HepG2 (cell line): ENCODE measurements around the gene PPP1R13B. TPM values are rescaled to one million over a fixed set of nuclear protein-coding genes. Genes with fewer than 3 reads are reported as not detected.
"Not testable (repeated sequence)": the region's sequence is repeated elsewhere in the genome, so short reads cannot be mapped to it uniquely, and the experiment has no call there.

ENCODE experiments used
- ATAC-seq: fragments of 200-7000 bp; cut with Tn5 transposase; 3 replicates; pipeline ENCODE4 v1.9.1; 2020; ENCODE audit warnings: mild to moderate bottlenecking, moderate library complexity
- BruUV-seq: library from RNA; stranded (reverse); fragments of 400-500 nt; replicated peaks from 2 replicates; lab custom pipeline; 2021; lab: Mats Ljungman, UMichigan
- CTCF ChIA-PET: fragments of 300-600 bp; formaldehyde crosslinking; extraction: SDS; loops from one replicate; lab custom pipeline; 2021; ENCODE audit warnings: low total read pairs, inconsistent platforms, low intra/inter-chr PET ratio; lab: Yijun Ruan, JAX
- POLR2A ChIA-PET: fragments of 350-600 bp; sonication (Branson Sonifier 250); formaldehyde crosslinking; loops from one replicate; lab custom pipeline; 2020; ENCODE audit warnings: antibody characterized with exemption, inconsistent platforms; lab: Yijun Ruan, JAX
- DNase-seq: peaks from one replicate; pipeline ENCODE4 v3.0.0-alpha.2; 2015; ENCODE audit warnings: low spot score
- FAIRE-seq: peaks from 3 replicates; lab custom pipeline; 2011; peaks lifted over from hg19 to GRCh38; lab: Jason Lieb, UNC
- H2AFZ ChIP-seq: one replicate; pipeline ENCODE4 v1.6.1; 2011; ENCODE audit warnings: low read length, inconsistent platforms
- H3K27ac ChIP-seq: fragments of 300-600 bp; 3 replicates; pipeline ENCODE4 v1.8.0; 2011; ENCODE audit warnings: mixed run types, mild to moderate bottlenecking, mixed read lengths, low read length, inconsistent platforms; ENCODE audit not compliant: insufficient read depth; ENCODE audit errors: extremely low read length
- H3K27me3 ChIP-seq, 2 experiments: fragments of 200-600 bp in 1 of 2; 2 replicates in 1 of 2; 3 replicates in 1 of 2; pipeline versions ENCODE4 v1.6.0 to v1.8.0; 2011; ENCODE audit warnings: low read length in 2 of 2, mild to moderate bottlenecking in 2 of 2, moderate library complexity in 2 of 2, inconsistent platforms in 1 of 2; ENCODE audit not compliant: insufficient read depth in 2 of 2, control insufficient read depth in 1 of 2
- H3K36me3 ChIP-seq, 2 experiments: fragments of 200-600 bp in 1 of 2; replicated peaks in 1 of 2; 2 replicates in 1 of 2; 3 replicates in 1 of 2; pipeline versions ENCODE4 v1.5.1 to v1.8.0; 2011; ENCODE audit warnings: low read length in 2 of 2, inconsistent platforms in 1 of 2; ENCODE audit not compliant: insufficient read depth in 2 of 2, control insufficient read depth in 1 of 2
- H3K4me1 ChIP-seq: 2 replicates; pipeline ENCODE4 v1.5.1; 2012; ENCODE audit warnings: low read length, inconsistent platforms; ENCODE audit not compliant: insufficient read depth
- H3K4me2 ChIP-seq: 2 replicates; pipeline ENCODE4 v1.6.0; 2011; ENCODE audit warnings: low read depth, low read length, inconsistent platforms
- H3K4me3 ChIP-seq, 3 experiments: fragments of 200-600 bp in 1 of 3; sonication (generic), shearing (Covaris generic) in 1 of 3; replicated peaks in 1 of 3; 2 replicates each; pipeline ENCODE4 v1.5.1; 2011 to 2016; ENCODE audit warnings: low read length in 3 of 3, inconsistent platforms in 2 of 3, low read depth in 2 of 3, mild to moderate bottlenecking in 2 of 3, control low read depth in 1 of 3, mixed read lengths in 1 of 3; ENCODE audit not compliant: insufficient read depth in 1 of 3
- H3K79me2 ChIP-seq: one replicate; pipeline ENCODE4 v1.6.1; 2011; ENCODE audit warnings: low read length, inconsistent platforms; ENCODE audit not compliant: insufficient read depth
- H3K9ac ChIP-seq: 2 replicates; pipeline ENCODE4 v1.6.0; 2011; ENCODE audit warnings: mild to moderate bottlenecking, low read depth, low read length, inconsistent platforms; ENCODE audit not compliant: insufficient read depth
- H3K9me3 ChIP-seq: 2 replicates; pipeline ENCODE4 v1.5.1; 2012; ENCODE audit warnings: mild to moderate bottlenecking, low read length
- H4K20me1 ChIP-seq: 2 replicates; pipeline ENCODE4 v1.6.0; 2011; ENCODE audit warnings: inconsistent platforms, mild to moderate bottlenecking, low read length, moderate library complexity; ENCODE audit not compliant: insufficient read depth
- EEA1 ChIP-seq: sonication (generic); formaldehyde crosslinking; IDR thresholded peaks from 2 replicates; pipeline ENCODE4 v1.5.1; 2020; ENCODE audit warnings: mild to moderate bottlenecking, missing genetic modification reagents, borderline replicate concordance
- GFI1 ChIP-seq: sonication (generic); formaldehyde crosslinking; IDR thresholded peaks from 2 replicates; pipeline ENCODE4 v1.5.0; 2020; ENCODE audit warnings: missing genetic modification reagents, mild to moderate bottlenecking, borderline replicate concordance
- HNF4G ChIP-seq, 2 experiments: sonication (generic) in 1 of 2; formaldehyde crosslinking in 1 of 2; IDR thresholded peaks; 2 replicates each; pipeline versions ENCODE4 v1.4.0 to v1.6.1; 2011 to 2020; ENCODE audit warnings: borderline replicate concordance in 2 of 2, low read depth in 2 of 2, mild to moderate bottlenecking in 2 of 2, low read length in 1 of 2, missing genetic modification reagents in 1 of 2, moderate library complexity in 1 of 2
- KDM5B ChIP-seq: sonication (generic); formaldehyde crosslinking; IDR thresholded peaks from 2 replicates; pipeline ENCODE4 v1.4.0; 2020; ENCODE audit warnings: missing genetic modification reagents, mild to moderate bottlenecking, borderline replicate concordance
- ZBTB8A ChIP-seq: sonication (generic); formaldehyde crosslinking; IDR thresholded peaks from 2 replicates; pipeline ENCODE4 v1.4.0; 2020; ENCODE audit warnings: mild to moderate bottlenecking, low read depth, missing genetic modification reagents, borderline replicate concordance
- ZNF607 ChIP-seq: sonication (generic); formaldehyde crosslinking; IDR thresholded peaks from 2 replicates; pipeline ENCODE4 v1.5.1; 2020; ENCODE audit warnings: missing genetic modification reagents, mild to moderate bottlenecking, borderline replicate concordance
- WGBS: methylation state at CpG from one replicate; pipeline ENCODE4 v1.1.6; 2017; ENCODE audit warnings: low lambda C conversion rate; 5-methylcytosine and 5-hydroxymethylcytosine counted together
- in situ Hi-C: cut with HindIII; loops from 2 replicates; pipeline ENCODE4 v1.10.0; 2017; ENCODE audit warnings: low pct_unique_long_range_greater_than_20kb; ENCODE audit not compliant: extremely low pct_ligation_motif_present
- intact Hi-C: fragments of 100-400 bp; cut with micrococcal nuclease; formaldehyde crosslinking; loops from one replicate; pipeline ENCODE4 v1.10.0; 2022; ENCODE audit not compliant: unreplicated experiment
- polyA plus RNA-seq, 8 experiments: library from polyadenylated mRNA; depleted of rRNA in 3 of 8; stranded (reverse) in 7 of 8; unstranded in 1 of 8; fragments of >200 nt; fragmentation: Illumina TruSeq in 4 of 8; extraction: Trizol in 4 of 8; gene quantifications; 2 replicates each; pipeline versions ENCODE4 v1.2.1 to v1.2.3, GENCODE V29; 2011 to 2016; ENCODE audit warnings: low read depth in 4 of 8, missing spikeins in 1 of 8, mixed read lengths in 1 of 8; ENCODE audit not compliant: insufficient read depth in 1 of 8
- total RNA-seq, 5 experiments: library from RNA; depleted of rRNA; stranded (reverse); fragments of >200 nt; fragmentation: Illumina TruSeq; extraction: Trizol; gene quantifications; 2 replicates each; pipeline ENCODE4 v1.2.3, GENCODE V29; 2016; ENCODE audit warnings: low read depth in 1 of 5
- TF ChIP-seq, protein P1 (sequence below): sonication (generic); formaldehyde crosslinking; IDR thresholded peaks from 2 replicates; pipeline ENCODE4 v1.4.0; 2020; ENCODE audit warnings: mild to moderate bottlenecking, missing genetic modification reagents
- TF ChIP-seq, protein P2 (sequence below): sonication (generic); formaldehyde crosslinking; IDR thresholded peaks from 2 replicates; pipeline ENCODE4 v1.9.0; 2022; ENCODE audit warnings: missing genetic modification reagents, mild to moderate bottlenecking, borderline replicate concordance
- TF ChIP-seq, protein P3 (sequence below): sonication (generic); formaldehyde crosslinking; IDR thresholded peaks from 2 replicates; pipeline ENCODE4 v1.4.0; 2020; ENCODE audit warnings: mild to moderate bottlenecking, low read depth, missing genetic modification reagents
- TF ChIP-seq, protein P4 (sequence below): sonication (generic); formaldehyde crosslinking; IDR thresholded peaks from 2 replicates; pipeline ENCODE4 v1.4.0; 2020; ENCODE audit warnings: mild to moderate bottlenecking, missing genetic modification reagents
- TF ChIP-seq, protein P5 (sequence below): sonication (generic); formaldehyde crosslinking; IDR thresholded peaks from 2 replicates; pipeline ENCODE4 v1.4.0; 2020; ENCODE audit warnings: missing genetic modification reagents, mild to moderate bottlenecking, borderline replicate concordance

PPP1R13B gene
- total and polyA plus RNA-seq, 2 of the 13 experiments (the other 11 are each of a cell fraction or from before 2014, with no cell fraction given): 4.6 to 9.4 TPM

DNA sequence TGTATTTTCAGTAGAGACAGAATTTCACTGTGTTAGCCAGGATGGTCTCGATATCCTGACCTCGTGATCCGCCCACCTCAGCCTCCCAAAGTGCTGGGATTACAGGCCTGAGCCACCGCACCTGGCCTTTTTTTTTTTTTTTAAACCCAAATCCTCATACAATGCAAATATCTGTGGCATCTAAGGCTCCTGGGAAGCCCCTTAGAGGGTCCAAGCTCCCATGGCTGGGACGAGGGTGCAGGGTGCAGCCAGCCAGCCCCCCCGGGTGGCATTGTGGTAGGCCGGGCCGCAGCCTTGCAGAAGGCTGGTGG is 41.6 kb upstream of the PPP1R13B start:
- in situ Hi-C loops; CTCF ChIA-PET; BruUV-seq; H4K20me1 ChIP-seq; H3K9me3 ChIP-seq; DNase-seq; H3K79me2 ChIP-seq; H2AFZ ChIP-seq; H3K36me3 ChIP-seq; FAIRE-seq; ATAC-seq; H3K27me3 ChIP-seq; TF ChIP-seq HNF4G (IDR thresholded peaks at IDR 0.05; ENCODE audit: borderline replicate concordance, low read depth, low read length): not testable (repeated sequence)
- POLR2A ChIA-PET: interaction anchor here (1.0 to 7.3 kb wide), 10 partner anchors 8 to 64 kb away, joined by 3 to 195 read pairs (median 6); no protein-coding TSS in a partner anchor
- Histone ChIP-seq H3K9ac (peak overlapping the region; percentile 77), H3K4me3 (peak overlapping the region; percentile 54 to 75 (median 60); a peak in 5 of 6 replicates), H3K27ac (peak overlapping the region; percentile 85), H3K4me1 (peaks cover 90% of the 10 kb centered on the region), H3K4me2 (peak overlapping the region; percentile 98)
- 6% methylated on average over 6 of the region's 8 CpGs for WGBS
- intact Hi-C loops: loop anchor here (2.0 to 5.0 kb wide), 2 partner anchors 26 to 42 kb away; partner anchors contain the start of gene PPP1R13B
- TF ChIP-seq HNF4G (CRISPR knock-in tag; IDR thresholded peaks at IDR 0.05; ENCODE audit: borderline replicate concordance, low read depth) (0 out of 2 replicates have a peak, but pooled peaks have one; percentile 21), GFI1 (0 out of 2 replicates have a peak, but pooled peaks have one; percentile 39), ZNF607 (CRISPR knock-in tag) (peak; percentile 71; the same call in 1 of the 2 replicates), EEA1 (0 out of 2 replicates have a peak, but pooled peaks have one; percentile 5), ZBTB8A (peak; percentile 75; the same call in 1 of the 2 replicates), KDM5B (CRISPR knock-in tag) (peak; percentile 73; the same call in 1 of the 2 replicates)
- TF ChIP-seq, protein P1, sequence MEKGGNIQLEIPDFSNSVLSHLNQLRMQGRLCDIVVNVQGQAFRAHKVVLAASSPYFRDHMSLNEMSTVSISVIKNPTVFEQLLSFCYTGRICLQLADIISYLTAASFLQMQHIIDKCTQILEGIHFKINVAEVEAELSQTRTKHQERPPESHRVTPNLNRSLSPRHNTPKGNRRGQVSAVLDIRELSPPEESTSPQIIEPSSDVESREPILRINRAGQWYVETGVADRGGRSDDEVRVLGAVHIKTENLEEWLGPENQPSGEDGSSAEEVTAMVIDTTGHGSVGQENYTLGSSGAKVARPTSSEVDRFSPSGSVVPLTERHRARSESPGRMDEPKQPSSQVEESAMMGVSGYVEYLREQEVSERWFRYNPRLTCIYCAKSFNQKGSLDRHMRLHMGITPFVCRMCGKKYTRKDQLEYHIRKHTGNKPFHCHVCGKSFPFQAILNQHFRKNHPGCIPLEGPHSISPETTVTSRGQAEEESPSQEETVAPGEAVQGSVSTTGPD (CRISPR knock-in tag): 0 out of 2 replicates have a peak, but pooled peaks have one; percentile 45
- TF ChIP-seq, protein P2, sequence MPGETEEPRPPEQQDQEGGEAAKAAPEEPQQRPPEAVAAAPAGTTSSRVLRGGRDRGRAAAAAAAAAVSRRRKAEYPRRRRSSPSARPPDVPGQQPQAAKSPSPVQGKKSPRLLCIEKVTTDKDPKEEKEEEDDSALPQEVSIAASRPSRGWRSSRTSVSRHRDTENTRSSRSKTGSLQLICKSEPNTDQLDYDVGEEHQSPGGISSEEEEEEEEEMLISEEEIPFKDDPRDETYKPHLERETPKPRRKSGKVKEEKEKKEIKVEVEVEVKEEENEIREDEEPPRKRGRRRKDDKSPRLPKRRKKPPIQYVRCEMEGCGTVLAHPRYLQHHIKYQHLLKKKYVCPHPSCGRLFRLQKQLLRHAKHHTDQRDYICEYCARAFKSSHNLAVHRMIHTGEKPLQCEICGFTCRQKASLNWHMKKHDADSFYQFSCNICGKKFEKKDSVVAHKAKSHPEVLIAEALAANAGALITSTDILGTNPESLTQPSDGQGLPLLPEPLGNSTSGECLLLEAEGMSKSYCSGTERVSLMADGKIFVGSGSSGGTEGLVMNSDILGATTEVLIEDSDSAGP (CRISPR knock-in tag): peak; percentile 37
- TF ChIP-seq, protein P3, sequence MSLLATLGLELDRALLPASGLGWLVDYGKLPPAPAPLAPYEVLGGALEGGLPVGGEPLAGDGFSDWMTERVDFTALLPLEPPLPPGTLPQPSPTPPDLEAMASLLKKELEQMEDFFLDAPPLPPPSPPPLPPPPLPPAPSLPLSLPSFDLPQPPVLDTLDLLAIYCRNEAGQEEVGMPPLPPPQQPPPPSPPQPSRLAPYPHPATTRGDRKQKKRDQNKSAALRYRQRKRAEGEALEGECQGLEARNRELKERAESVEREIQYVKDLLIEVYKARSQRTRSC (CRISPR knock-in tag): peak; percentile 66; the same call in 1 of the 2 replicates
- TF ChIP-seq, protein P4, sequence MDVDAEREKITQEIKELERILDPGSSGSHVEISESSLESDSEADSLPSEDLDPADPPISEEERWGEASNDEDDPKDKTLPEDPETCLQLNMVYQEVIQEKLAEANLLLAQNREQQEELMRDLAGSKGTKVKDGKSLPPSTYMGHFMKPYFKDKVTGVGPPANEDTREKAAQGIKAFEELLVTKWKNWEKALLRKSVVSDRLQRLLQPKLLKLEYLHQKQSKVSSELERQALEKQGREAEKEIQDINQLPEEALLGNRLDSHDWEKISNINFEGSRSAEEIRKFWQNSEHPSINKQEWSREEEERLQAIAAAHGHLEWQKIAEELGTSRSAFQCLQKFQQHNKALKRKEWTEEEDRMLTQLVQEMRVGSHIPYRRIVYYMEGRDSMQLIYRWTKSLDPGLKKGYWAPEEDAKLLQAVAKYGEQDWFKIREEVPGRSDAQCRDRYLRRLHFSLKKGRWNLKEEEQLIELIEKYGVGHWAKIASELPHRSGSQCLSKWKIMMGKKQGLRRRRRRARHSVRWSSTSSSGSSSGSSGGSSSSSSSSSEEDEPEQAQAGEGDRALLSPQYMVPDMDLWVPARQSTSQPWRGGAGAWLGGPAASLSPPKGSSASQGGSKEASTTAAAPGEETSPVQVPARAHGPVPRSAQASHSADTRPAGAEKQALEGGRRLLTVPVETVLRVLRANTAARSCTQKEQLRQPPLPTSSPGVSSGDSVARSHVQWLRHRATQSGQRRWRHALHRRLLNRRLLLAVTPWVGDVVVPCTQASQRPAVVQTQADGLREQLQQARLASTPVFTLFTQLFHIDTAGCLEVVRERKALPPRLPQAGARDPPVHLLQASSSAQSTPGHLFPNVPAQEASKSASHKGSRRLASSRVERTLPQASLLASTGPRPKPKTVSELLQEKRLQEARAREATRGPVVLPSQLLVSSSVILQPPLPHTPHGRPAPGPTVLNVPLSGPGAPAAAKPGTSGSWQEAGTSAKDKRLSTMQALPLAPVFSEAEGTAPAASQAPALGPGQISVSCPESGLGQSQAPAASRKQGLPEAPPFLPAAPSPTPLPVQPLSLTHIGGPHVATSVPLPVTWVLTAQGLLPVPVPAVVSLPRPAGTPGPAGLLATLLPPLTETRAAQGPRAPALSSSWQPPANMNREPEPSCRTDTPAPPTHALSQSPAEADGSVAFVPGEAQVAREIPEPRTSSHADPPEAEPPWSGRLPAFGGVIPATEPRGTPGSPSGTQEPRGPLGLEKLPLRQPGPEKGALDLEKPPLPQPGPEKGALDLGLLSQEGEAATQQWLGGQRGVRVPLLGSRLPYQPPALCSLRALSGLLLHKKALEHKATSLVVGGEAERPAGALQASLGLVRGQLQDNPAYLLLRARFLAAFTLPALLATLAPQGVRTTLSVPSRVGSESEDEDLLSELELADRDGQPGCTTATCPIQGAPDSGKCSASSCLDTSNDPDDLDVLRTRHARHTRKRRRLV (CRISPR knock-in tag): peak; percentile 59; the same call in 1 of the 2 replicates
- TF ChIP-seq, protein P5, sequence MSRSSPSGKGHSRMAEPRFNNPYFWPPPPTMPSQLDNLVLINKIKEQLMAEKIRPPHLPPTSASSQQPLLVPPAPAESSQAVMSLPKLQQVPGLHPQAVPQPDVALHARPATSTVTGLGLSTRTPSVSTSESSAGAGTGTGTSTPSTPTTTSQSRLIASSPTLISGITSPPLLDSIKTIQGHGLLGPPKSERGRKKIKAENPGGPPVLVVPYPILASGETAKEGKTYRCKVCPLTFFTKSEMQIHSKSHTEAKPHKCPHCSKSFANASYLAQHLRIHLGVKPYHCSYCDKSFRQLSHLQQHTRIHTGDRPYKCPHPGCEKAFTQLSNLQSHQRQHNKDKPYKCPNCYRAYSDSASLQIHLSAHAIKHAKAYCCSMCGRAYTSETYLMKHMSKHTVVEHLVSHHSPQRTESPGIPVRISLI: peak; percentile 80
